Limb (tissue), 2 donors: ENCODE measurements around the gene FBXL4.

ENCODE experiments used
- DNase-seq, 2 donors: peaks; one replicate each; pipeline ENCODE4 v3.0.0-alpha.2; 2016; ENCODE audit errors: extremely low spot score in 2 of 2

The FBXL4 gene

GRCh38 chr6:98838975-98839374 is 108.8 kb downstream of the FBXL4 start:
- DNase-seq = no peak

- DNase-seq = no peak
Measured at GRCh38 chr6:98838032-98838431, 109.7 kb downstream of the FBXL4 start.

- DNase-seq = no peak
Measured at GRCh38 chr6:98836962-98837944, 110.5 kb downstream of the FBXL4 start.

GRCh38 chr6:98836025-98836961 is 111.5 kb downstream of the FBXL4 start:
- no peak for DNase-seq

GRCh38 chr6:98835149-98836024 is 112.4 kb downstream of the FBXL4 start:
- DNase-seq = peak in 1 of 2 donors; percentile 62

GRCh38 chr6:98834060-98835031 is 113.4 kb downstream of the FBXL4 start, which contains the start of gene POU3F2:
Gene POU3F2 (plus strand): TSS chr6:98834574. CDS start chr6:98834874, 300 bp downstream.
- peak; percentile 78 to 97 for DNase-seq

- DNase-seq = peak in 1 of 2 donors; percentile 65
Measured at GRCh38 chr6:98833307-98834059, 114.3 kb downstream of the FBXL4 start.

- DNase-seq = no peak
Measured at GRCh38 chr6:98833057-98833306, 114.8 kb downstream of the FBXL4 start.

GRCh38 chr6:98832284-98833056 is 115.3 kb downstream of the FBXL4 start:
- DNase-seq = peak in 1 of 2 donors; percentile 70

GRCh38 chr6:98831959-98832283 is 115.8 kb downstream of the FBXL4 start:
- DNase-seq = no peak

- DNase-seq = peak in 1 of 2 donors; percentile 60
Measured at GRCh38 chr6:98831057-98831958, 116.4 kb downstream of the FBXL4 start.

- DNase-seq = no peak
Measured at GRCh38 chr6:98830146-98830545, 117.6 kb downstream of the FBXL4 start.

GRCh38 chr6:98828941-98829411 is 118.8 kb downstream of the FBXL4 start:
- DNase-seq = peak in 1 of 2 donors; percentile 41

- no peak for DNase-seq
Measured at GRCh38 chr6:98828211-98828788, 119.4 kb downstream of the FBXL4 start.

GRCh38 chr6:98827295-98828159 is 120.2 kb downstream of the FBXL4 start:
- peak in 1 of 2 donors; percentile 66 for DNase-seq
